ENCODE data around the gene PRDM16. TPM values are rescaled to one million over a fixed set of nuclear protein-coding genes. Genes with fewer than 3 reads are reported as not detected.

PRDM16 gene
- total and polyA plus RNA-seq, 2 experiments from 2014 or later: 0.14 to 0.16 TPM

DNA sequence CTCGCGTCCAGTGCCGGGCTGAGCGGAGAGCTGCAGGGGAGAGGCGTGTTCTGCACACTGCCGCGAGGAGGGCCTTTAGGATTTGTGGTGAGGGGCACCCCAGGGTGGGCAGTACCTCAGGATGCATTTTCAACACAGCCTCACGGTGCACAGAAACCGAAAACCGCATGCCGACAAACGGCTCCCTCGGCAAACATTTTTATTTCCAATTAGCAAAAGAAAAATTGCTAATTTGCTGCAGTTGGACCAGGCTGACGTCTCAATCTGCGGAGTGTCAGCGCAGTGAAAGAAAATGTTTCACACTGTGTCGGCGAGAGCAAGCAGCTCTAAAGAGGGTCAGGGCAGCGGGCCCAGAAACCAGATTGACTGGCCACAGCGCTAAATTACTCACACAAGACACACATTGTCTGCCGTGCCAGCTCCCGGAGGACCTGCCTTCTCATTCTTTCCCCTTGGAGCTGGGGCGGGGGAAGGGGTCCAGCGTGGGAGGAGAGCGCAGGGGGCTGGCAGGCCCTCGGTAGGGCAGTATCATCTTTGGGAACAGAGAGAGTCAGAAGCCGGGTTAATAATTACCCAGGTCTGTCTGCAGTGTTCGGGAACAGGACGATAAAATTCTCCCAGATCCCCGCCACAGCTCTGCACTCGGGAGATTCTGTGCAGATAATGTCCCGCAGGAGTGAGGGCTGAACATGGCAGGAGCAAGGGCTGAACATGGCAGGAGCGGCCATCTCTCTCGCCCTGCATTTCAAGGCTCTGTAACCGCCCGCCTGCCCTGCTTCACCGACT, 150.2 kb downstream of the PRDM16 start (continued):
- TF ChIP-seq ZNF462 (CRISPR knock-in tag; IDR thresholded peaks at IDR 0.05) (no peak), EZH2 (IDR thresholded peaks at IDR 0.05; ENCODE audit: low read depth, unreplicated experiment) (no peak), JUNB (IDR thresholded peaks at IDR 0.05; ENCODE audit: unreplicated experiment) (no peak), POLR2AphosphoS5 (IDR thresholded peaks at IDR 0.05; ENCODE audit: low read depth) (no peak), CREB1 (CRISPR knock-in tag; IDR thresholded peaks at IDR 0.05; ENCODE audit: low read depth) (no peak)

DNA sequence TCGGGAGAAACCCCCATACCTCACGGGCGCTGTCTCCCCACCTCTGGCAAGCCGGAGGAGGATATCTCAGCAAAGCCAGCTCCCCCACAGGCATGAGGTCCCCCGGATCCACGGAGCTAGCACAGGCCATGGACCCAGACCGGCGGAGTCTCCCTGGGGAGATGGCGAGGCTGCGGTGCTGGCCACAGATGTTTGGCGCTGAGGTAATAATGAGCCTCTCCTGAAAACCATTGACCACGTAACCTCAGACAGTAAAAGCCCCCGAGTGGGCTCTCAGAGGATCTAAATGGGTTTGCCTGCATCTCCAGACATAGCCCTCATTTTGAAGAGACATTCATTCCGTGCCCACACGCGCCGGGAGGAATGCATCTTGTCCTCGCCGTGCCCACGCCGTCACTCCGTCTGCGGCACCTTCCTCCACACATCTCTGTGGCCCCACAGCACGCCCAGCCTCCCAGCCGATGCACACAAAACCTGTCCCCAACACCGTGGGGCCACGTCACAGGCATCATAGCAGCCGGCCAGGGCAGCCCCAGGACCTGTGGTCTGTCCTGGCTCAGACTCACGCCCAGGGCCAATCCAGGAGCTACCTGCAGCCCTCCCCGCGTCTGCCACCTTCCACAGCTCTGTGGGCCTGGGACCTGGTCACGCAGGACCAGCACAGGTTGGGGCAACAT, 150.9 kb downstream of the PRDM16 start:
- Histone ChIP-seq H3K4me2 (no peak overlapping the region), H3K27ac (ENCODE audit: low read depth) (no peak overlapping the region), H3K4me1 (ENCODE audit: insufficient read depth) (no peaks in the 10 kb centered on the region), H3F3A (replicated peaks; ENCODE audit: low read depth) (no peaks in the 10 kb centered on the region), H4K20me1 (replicated peaks; ENCODE audit: insufficient read depth) (no peaks in the 10 kb centered on the region), H3K27me3 (ENCODE audit: insufficient read depth) (no peaks in the 10 kb centered on the region), H3K36me3 (ENCODE audit: insufficient read depth) (no peaks in the 10 kb centered on the region), H3K9me2 (ENCODE audit: insufficient read depth) (no peaks in the 10 kb centered on the region), H3K79me2 (replicated peaks; ENCODE audit: insufficient read depth) (no peaks in the 10 kb centered on the region), H2AFZ (no peak overlapping the region), H3K4me3 (no peak overlapping the region)
- Mint-ChIP-seq H3K4me3 (no peak overlapping the region), H3K36me3 (ENCODE audit: low read depth) (no peaks in the 10 kb centered on the region), H3K27ac (no peak overlapping the region), H3K4me1 (peaks cover 16% of the 10 kb centered on the region), H3K9me3 (no peaks in the 10 kb centered on the region), H3K27me3 (ENCODE audit: insufficient read depth, low read depth, poor library complexity) (peaks cover 18% of the 10 kb centered on the region)
- DNase-seq (ENCODE audit: low spot score): no peak
- no peak for ATAC-seq
- TF ChIP-seq ETS1 (IDR thresholded peaks at IDR 0.05) (no peak), ZNF331 (CRISPR knock-in tag; IDR thresholded peaks at IDR 0.05; ENCODE audit: low read depth) (no peak), NANOG (IDR thresholded peaks at IDR 0.05; ENCODE audit: borderline replicate concordance) (no peak), EZH2 (IDR thresholded peaks at IDR 0.05; ENCODE audit: low read depth, unreplicated experiment) (no peak), CREB1 (CRISPR knock-in tag; IDR thresholded peaks at IDR 0.05; ENCODE audit: low read depth) (no peak), CTCF (conservative IDR thresholded peaks at IDR 0.05; ENCODE audit: low read depth in 2 of 2) (no peak), JUNB (IDR thresholded peaks at IDR 0.05; ENCODE audit: unreplicated experiment) (no peak)
- TF ChIP-seq, protein P1, sequence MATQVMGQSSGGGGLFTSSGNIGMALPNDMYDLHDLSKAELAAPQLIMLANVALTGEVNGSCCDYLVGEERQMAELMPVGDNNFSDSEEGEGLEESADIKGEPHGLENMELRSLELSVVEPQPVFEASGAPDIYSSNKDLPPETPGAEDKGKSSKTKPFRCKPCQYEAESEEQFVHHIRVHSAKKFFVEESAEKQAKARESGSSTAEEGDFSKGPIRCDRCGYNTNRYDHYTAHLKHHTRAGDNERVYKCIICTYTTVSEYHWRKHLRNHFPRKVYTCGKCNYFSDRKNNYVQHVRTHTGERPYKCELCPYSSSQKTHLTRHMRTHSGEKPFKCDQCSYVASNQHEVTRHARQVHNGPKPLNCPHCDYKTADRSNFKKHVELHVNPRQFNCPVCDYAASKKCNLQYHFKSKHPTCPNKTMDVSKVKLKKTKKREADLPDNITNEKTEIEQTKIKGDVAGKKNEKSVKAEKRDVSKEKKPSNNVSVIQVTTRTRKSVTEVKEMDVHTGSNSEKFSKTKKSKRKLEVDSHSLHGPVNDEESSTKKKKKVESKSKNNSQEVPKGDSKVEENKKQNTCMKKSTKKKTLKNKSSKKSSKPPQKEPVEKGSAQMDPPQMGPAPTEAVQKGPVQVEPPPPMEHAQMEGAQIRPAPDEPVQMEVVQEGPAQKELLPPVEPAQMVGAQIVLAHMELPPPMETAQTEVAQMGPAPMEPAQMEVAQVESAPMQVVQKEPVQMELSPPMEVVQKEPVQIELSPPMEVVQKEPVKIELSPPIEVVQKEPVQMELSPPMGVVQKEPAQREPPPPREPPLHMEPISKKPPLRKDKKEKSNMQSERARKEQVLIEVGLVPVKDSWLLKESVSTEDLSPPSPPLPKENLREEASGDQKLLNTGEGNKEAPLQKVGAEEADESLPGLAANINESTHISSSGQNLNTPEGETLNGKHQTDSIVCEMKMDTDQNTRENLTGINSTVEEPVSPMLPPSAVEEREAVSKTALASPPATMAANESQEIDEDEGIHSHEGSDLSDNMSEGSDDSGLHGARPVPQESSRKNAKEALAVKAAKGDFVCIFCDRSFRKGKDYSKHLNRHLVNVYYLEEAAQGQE (IDR thresholded peaks at IDR 0.05; ENCODE audit: unreplicated experiment): no peak

All from GM23338 (cell line).